HUES6 (cell line): Measurements from ENCODE around the gene PBX2.

Experiments used
- H3K27ac ChIP-seq: 2 replicates; pipeline ENCODE4 v1.7.0; 2013; ENCODE audit warnings: low read depth, mild to moderate bottlenecking, low read length, inconsistent platforms
- H3K27me3 ChIP-seq: 2 replicates; pipeline ENCODE4 v1.6.1; 2013; ENCODE audit warnings: low read length; ENCODE audit not compliant: control insufficient read depth, insufficient read depth
- H3K36me3 ChIP-seq: 2 replicates; pipeline ENCODE4 v1.6.1; 2013; ENCODE audit warnings: low read length; ENCODE audit not compliant: control insufficient read depth, insufficient read depth
- H3K4me1 ChIP-seq: 2 replicates; pipeline ENCODE4 v1.6.1; 2013; ENCODE audit warnings: low read length; ENCODE audit not compliant: control insufficient read depth, insufficient read depth
- H3K4me3 ChIP-seq: 2 replicates; pipeline ENCODE4 v1.5.1; 2013; ENCODE audit warnings: low read depth, low read length
- H3K9ac ChIP-seq: one replicate; pipeline ENCODE4 v1.6.1; 2013; ENCODE audit warnings: mild to moderate bottlenecking, low read length
- H3K9me3 ChIP-seq: 2 replicates; pipeline ENCODE4 v1.6.1; 2013; ENCODE audit warnings: low read depth, low read length; ENCODE audit not compliant: control insufficient read depth, insufficient read depth

PBX2 gene

GRCh38 chr6:32167761-32168262, 22.2 kb downstream of the PBX2 start:
- H3K9me3 ChIP-seq, result no peaks in the 10 kb centered on the region
- no peaks in the 10 kb centered on the region for H3K27me3 ChIP-seq
- H3K36me3 ChIP-seq, result peaks cover 56% of the 10 kb centered on the region
- H3K9ac ChIP-seq, result no peak overlapping the region
- peaks cover 9% of the 10 kb centered on the region; the same call in 1 of the 2 replicates for H3K4me1 ChIP-seq
- no peak overlapping the region for H3K4me3 ChIP-seq
- no peak overlapping the region for H3K27ac ChIP-seq

- Histone ChIP-seq H3K27ac (no peak overlapping the region), H3K4me1 (peaks cover 9% of the 10 kb centered on the region; the same call in 1 of the 2 replicates), H3K9me3 (no peaks in the 10 kb centered on the region), H3K27me3 (no peaks in the 10 kb centered on the region), H3K36me3 (peaks cover 61% of the 10 kb centered on the region), H3K4me3 (no peak overlapping the region; the same call in 1 of the 2 replicates), H3K9ac (peak overlapping the region; percentile 41)
Observed at GRCh38 chr6:32167154-32167760, 22.7 kb downstream of the PBX2 start.

GRCh38 chr6:32166411-32167061, 23.5 kb downstream of the PBX2 start:
- no peaks in the 10 kb centered on the region for H3K27me3 ChIP-seq

GRCh38 chr6:32164295-32164694, 25.7 kb downstream of the PBX2 start, which contains the start of gene EGFL8:
Gene EGFL8 (plus strand): TSS chr6:32164595. CDS start chr6:32166166, 1,571 bp downstream.
- peaks cover 42% of the 10 kb centered on the region for H3K36me3 ChIP-seq
- H3K27ac ChIP-seq, result no peak within 1 kb of the TSS
- no peak within 1 kb of the TSS for H3K9ac ChIP-seq

More at GRCh38 chr6:32166411-32167061, 23.5 kb downstream of the PBX2 start:
- Histone ChIP-seq H3K4me3 (no peak overlapping the region; the same call in 1 of the 2 replicates), H3K9me3 (no peaks in the 10 kb centered on the region), H3K4me1 (peaks cover 9% of the 10 kb centered on the region; the same call in 1 of the 2 replicates), H3K36me3 (peaks cover 64% of the 10 kb centered on the region), H3K9ac (peak overlapping the region; percentile 41), H3K27ac (no peak overlapping the region)

GRCh38 chr6:32163559-32164258, 26.3 kb downstream of the PBX2 start:
- H3K36me3 ChIP-seq, result peaks cover 37% of the 10 kb centered on the region
- no peaks in the 10 kb centered on the region for H3K27me3 ChIP-seq
- no peak overlapping the region for H3K27ac ChIP-seq
- peaks cover 9% of the 10 kb centered on the region; the same call in 1 of the 2 replicates for H3K4me1 ChIP-seq
- H3K9ac ChIP-seq, result no peak overlapping the region
- H3K4me3 ChIP-seq, result no peak overlapping the region
- H3K9me3 ChIP-seq, result no peaks in the 10 kb centered on the region

More at GRCh38 chr6:32164295-32164694, 25.7 kb downstream of the PBX2 start, which contains the start of gene EGFL8:
- H3K4me3 ChIP-seq, result no peak within 1 kb of the TSS
- H3K9me3 ChIP-seq, result no peaks in the 10 kb centered on the region
- no peaks in the 10 kb centered on the region for H3K27me3 ChIP-seq
- peaks cover 9% of the 10 kb centered on the region; the same call in 1 of the 2 replicates for H3K4me1 ChIP-seq

GRCh38 chr6:32158052-32158451, 31.9 kb downstream of the PBX2 start:
- Histone ChIP-seq H3K36me3 (peaks cover 35% of the 10 kb centered on the region), H3K27me3 (no peaks in the 10 kb centered on the region; the same call in 1 of the 2 replicates), H3K9me3 (no peaks in the 10 kb centered on the region), H3K9ac (no peak overlapping the region), H3K4me1 (peaks cover 6% of the 10 kb centered on the region; the same call in 1 of the 2 replicates), H3K4me3 (no peak overlapping the region), H3K27ac (no peak overlapping the region)

- H3K9me3 ChIP-seq, result no peaks in the 10 kb centered on the region
- H3K9ac ChIP-seq, result no peak overlapping the region
- no peak overlapping the region for H3K4me3 ChIP-seq
- peaks cover 14% of the 10 kb centered on the region for H3K4me1 ChIP-seq
- H3K27me3 ChIP-seq, result peaks cover 9% of the 10 kb centered on the region
- H3K36me3 ChIP-seq, result peaks cover 26% of the 10 kb centered on the region
- H3K27ac ChIP-seq, result no peak overlapping the region
Observed at GRCh38 chr6:32156891-32157290, 33.1 kb downstream of the PBX2 start.

- Histone ChIP-seq H3K36me3 (peaks cover 25% of the 10 kb centered on the region), H3K9ac (peak overlapping the region; percentile 91), H3K4me3 (peak overlapping the region; percentile 86), H3K9me3 (no peaks in the 10 kb centered on the region), H3K27me3 (peaks cover 28% of the 10 kb centered on the region), H3K4me1 (peaks cover 28% of the 10 kb centered on the region), H3K27ac (peak overlapping the region; percentile 26; the same call in 1 of the 2 replicates)
Observed at GRCh38 chr6:32154514-32155161, 35.4 kb downstream of the PBX2 start.

- peaks cover 30% of the 10 kb centered on the region for H3K4me1 ChIP-seq
- peak within 1 kb of the TSS; percentile 86 for H3K4me3 ChIP-seq
- peaks cover 36% of the 10 kb centered on the region for H3K27me3 ChIP-seq
- H3K27ac ChIP-seq, result peak within 1 kb of the TSS; percentile 72; the same call in 1 of the 2 replicates
- no peaks in the 10 kb centered on the region for H3K9me3 ChIP-seq
- H3K36me3 ChIP-seq, result peaks cover 25% of the 10 kb centered on the region
- peak within 1 kb of the TSS; percentile 91 for H3K9ac ChIP-seq
Observed at GRCh38 chr6:32153564-32154513, 36.2 kb downstream of the PBX2 start, which contains the start of gene PPT2. Gene PPT2 (plus strand): TSS chr6:32154141. CDS start chr6:32154595, 454 bp downstream.
